C4-2B (cell line): Measurements from ENCODE around the gene ADISSP.

Source experiments
- ZFX ChIP-seq: fragments of 450-650 bp; IDR thresholded peaks from 2 replicates; pipeline ENCODE4 v1.6.1; 2017
- TF ChIP-seq, protein P1 (sequence below): fragments of 450-650 bp; conservative IDR thresholded peaks from 2 replicates; pipeline ENCODE4 v1.5.1; 2017; ENCODE audit warnings: mild to moderate bottlenecking

DNA sequence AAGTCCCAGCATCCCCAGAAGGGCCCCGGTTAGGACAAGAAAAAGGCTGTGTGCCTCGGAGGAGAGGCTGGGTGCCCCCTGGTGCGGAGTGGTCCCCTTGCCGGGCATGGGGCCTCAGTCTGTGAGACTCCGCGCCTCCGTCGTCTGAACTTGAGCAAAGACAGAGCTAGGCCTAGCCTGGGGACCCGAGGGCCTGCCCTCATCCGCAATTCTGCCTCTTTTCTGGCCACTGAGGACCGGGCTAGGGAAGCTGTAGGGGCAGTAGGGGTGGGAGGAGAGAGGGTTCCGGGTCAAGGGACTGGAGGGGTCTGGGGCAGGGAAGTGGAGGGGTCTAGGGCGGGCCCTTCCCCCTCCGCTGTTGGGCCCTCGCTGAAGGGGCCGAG lies 35.6 kb downstream of the ADISSP start:
- TF ChIP-seq, protein P1, sequence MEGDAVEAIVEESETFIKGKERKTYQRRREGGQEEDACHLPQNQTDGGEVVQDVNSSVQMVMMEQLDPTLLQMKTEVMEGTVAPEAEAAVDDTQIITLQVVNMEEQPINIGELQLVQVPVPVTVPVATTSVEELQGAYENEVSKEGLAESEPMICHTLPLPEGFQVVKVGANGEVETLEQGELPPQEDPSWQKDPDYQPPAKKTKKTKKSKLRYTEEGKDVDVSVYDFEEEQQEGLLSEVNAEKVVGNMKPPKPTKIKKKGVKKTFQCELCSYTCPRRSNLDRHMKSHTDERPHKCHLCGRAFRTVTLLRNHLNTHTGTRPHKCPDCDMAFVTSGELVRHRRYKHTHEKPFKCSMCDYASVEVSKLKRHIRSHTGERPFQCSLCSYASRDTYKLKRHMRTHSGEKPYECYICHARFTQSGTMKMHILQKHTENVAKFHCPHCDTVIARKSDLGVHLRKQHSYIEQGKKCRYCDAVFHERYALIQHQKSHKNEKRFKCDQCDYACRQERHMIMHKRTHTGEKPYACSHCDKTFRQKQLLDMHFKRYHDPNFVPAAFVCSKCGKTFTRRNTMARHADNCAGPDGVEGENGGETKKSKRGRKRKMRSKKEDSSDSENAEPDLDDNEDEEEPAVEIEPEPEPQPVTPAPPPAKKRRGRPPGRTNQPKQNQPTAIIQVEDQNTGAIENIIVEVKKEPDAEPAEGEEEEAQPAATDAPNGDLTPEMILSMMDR: no peak
- no peak for TF ChIP-seq ZFX
